GM23338 (cell line): Measurements from ENCODE around the gene TARP.

Experiments used
- ATAC-seq: fragments of 200-7000 bp; cut with Tn5 transposase; 3 replicates; pipeline ENCODE4 v1.9.1; 2020
- DNase-seq: peaks from one replicate; pipeline ENCODE4 v3.0.0-alpha.2; 2015; ENCODE audit warnings: low spot score
- H2AFZ ChIP-seq: fragments of 200-600 bp; sonication (generic); 2 replicates; pipeline ENCODE4 v1.8.0; 2016; ENCODE audit warnings: antibody characterized with exemption, mild to moderate bottlenecking, moderate library complexity
- H3F3A ChIP-seq: fragments of 200-600 bp; sonication (generic); replicated peaks from 2 replicates; pipeline ENCODE4 v1.8.0; 2017; ENCODE audit warnings: antibody characterized with exemption, mixed run types, low read depth
- H3K27ac ChIP-seq: fragments of 200-600 bp; sonication (generic); 2 replicates; pipeline ENCODE4 v1.6.1; 2016; ENCODE audit warnings: low read depth
- H3K27me3 ChIP-seq: fragments of 200-600 bp; sonication (generic); 2 replicates; pipeline ENCODE4 v1.8.0; 2016; ENCODE audit warnings: mild to moderate bottlenecking, mixed run types, moderate library complexity; ENCODE audit not compliant: insufficient read depth
- H3K36me3 ChIP-seq: fragments of 200-600 bp; sonication (generic); 2 replicates; pipeline ENCODE4 v1.8.0; 2016; ENCODE audit warnings: mild to moderate bottlenecking; ENCODE audit not compliant: insufficient read depth
- H3K4me1 ChIP-seq: fragments of 200-600 bp; sonication (generic); 2 replicates; pipeline ENCODE4 v1.8.0; 2016; ENCODE audit warnings: mild to moderate bottlenecking, moderate library complexity; ENCODE audit not compliant: insufficient read depth
- H3K4me2 ChIP-seq: fragments of 200-600 bp; sonication (generic); 2 replicates; pipeline ENCODE4 v1.7.1; 2017; ENCODE audit warnings: mixed run types
- H3K4me3 ChIP-seq: fragments of 200-600 bp; sonication (generic); 2 replicates; pipeline ENCODE4 v1.6.1; 2016; ENCODE audit warnings: mixed run types
- H3K79me2 ChIP-seq: fragments of 200-600 bp; sonication (generic); replicated peaks from 2 replicates; pipeline ENCODE4 v1.8.0; 2017; ENCODE audit warnings: mild to moderate bottlenecking; ENCODE audit not compliant: insufficient read depth
- H3K9me2 ChIP-seq: fragments of 200-600 bp; sonication (generic); 2 replicates; pipeline ENCODE4 v1.8.0; 2017; ENCODE audit not compliant: insufficient read depth
- H4K20me1 ChIP-seq: fragments of 200-600 bp; sonication (generic); replicated peaks from 2 replicates; pipeline ENCODE4 v1.8.0; 2017; ENCODE audit warnings: mild to moderate bottlenecking; ENCODE audit not compliant: insufficient read depth
- H3K27ac Mint-ChIP-seq: 2 replicates; pipeline ENCODE4 v1.8.0; 2020; ENCODE audit warnings: inconsistent platforms, mild to moderate bottlenecking, moderate library complexity, mixed read lengths
- H3K27me3 Mint-ChIP-seq: 3 replicates; pipeline ENCODE4 v1.8.0; 2022; ENCODE audit warnings: low read depth, mild to moderate bottlenecking, moderate library complexity, mixed read lengths, inconsistent platforms; ENCODE audit not compliant: insufficient read depth, poor library complexity
- H3K36me3 Mint-ChIP-seq: 3 replicates; pipeline ENCODE4 v1.8.0; 2021; ENCODE audit warnings: low read depth, mild to moderate bottlenecking, inconsistent platforms, moderate library complexity, mixed read lengths
- H3K4me1 Mint-ChIP-seq: 3 replicates; pipeline ENCODE4 v1.8.0; 2020; ENCODE audit warnings: mild to moderate bottlenecking, inconsistent platforms, mixed read lengths
- H3K4me3 Mint-ChIP-seq: 3 replicates; pipeline ENCODE4 v1.8.0; 2021; ENCODE audit warnings: moderate library complexity, mild to moderate bottlenecking, inconsistent platforms, mixed read lengths
- H3K9me3 Mint-ChIP-seq: 3 replicates; pipeline ENCODE4 v1.8.0; 2020; ENCODE audit warnings: moderate library complexity, mild to moderate bottlenecking, inconsistent platforms, mixed read lengths
- CREB1 ChIP-seq: fragments of 250-450 bp; sonication (Bioruptor Pico); IDR thresholded peaks from 2 replicates; pipeline ENCODE4 v1.5.0; 2020; ENCODE audit warnings: low read depth, mild to moderate bottlenecking, moderate library complexity
- EZH2 ChIP-seq: fragments of 200-600 bp; sonication (generic); IDR thresholded peaks from one replicate; pipeline ENCODE4 v1.8.0; 2017; ENCODE audit warnings: antibody characterized with exemption, mild to moderate bottlenecking, low read depth; ENCODE audit not compliant: unreplicated experiment
- STAT1 ChIP-seq: IDR thresholded peaks from one replicate; pipeline ENCODE4 v1.6.1; 2016; ENCODE audit warnings: antibody characterized with exemption; ENCODE audit not compliant: unreplicated experiment
- ZNF114 ChIP-seq: fragments of 250-450 bp; sonication (Bioruptor Pico); IDR thresholded peaks from 2 replicates; pipeline ENCODE4 v1.5.0; 2020; ENCODE audit warnings: mild to moderate bottlenecking, moderate library complexity
- ZNF331 ChIP-seq: fragments of 250-450 bp; sonication (Bioruptor Pico); IDR thresholded peaks from 2 replicates; pipeline ENCODE4 v1.5.0; 2020; ENCODE audit warnings: low read depth, mild to moderate bottlenecking, moderate library complexity
- TF ChIP-seq, protein P1 (sequence below), 2 experiments: fragments of 200-600 bp in 1 of 2; sonication (generic) in 1 of 2; conservative IDR thresholded peaks; 2 replicates each; pipeline versions ENCODE4 v1.5.1 to v1.6.1; 2016 to 2017; ENCODE audit warnings: antibody characterized with exemption in 2 of 2, low read depth in 2 of 2, mild to moderate bottlenecking in 2 of 2, moderate library complexity in 1 of 2
- TF ChIP-seq, protein P2 (sequence below): fragments of 250-450 bp; sonication (Bioruptor Pico); IDR thresholded peaks from 2 replicates; pipeline ENCODE4 v1.5.0; 2020; ENCODE audit warnings: mild to moderate bottlenecking, moderate library complexity

TARP gene

DNA sequence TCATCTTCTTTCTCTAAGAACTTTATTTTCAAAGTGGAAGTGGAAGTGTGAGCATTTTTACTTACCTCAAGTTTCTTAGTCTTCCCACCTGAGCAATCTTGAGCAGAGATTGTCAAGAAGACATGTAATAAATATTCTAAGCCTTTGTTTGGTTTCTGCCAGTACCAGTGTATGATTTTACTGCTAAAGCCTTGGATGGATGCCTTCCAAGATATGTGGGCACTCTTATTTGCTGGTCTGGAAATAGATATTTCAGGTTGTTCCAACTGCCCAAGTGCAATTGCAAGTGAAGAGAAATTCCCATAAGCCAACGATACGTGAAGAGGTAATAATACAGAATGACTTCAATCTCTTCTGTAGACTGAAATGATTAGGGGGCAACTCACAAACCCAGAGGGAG is 18.2 kb upstream of the TARP start (continued):
- TF ChIP-seq, protein P1, sequence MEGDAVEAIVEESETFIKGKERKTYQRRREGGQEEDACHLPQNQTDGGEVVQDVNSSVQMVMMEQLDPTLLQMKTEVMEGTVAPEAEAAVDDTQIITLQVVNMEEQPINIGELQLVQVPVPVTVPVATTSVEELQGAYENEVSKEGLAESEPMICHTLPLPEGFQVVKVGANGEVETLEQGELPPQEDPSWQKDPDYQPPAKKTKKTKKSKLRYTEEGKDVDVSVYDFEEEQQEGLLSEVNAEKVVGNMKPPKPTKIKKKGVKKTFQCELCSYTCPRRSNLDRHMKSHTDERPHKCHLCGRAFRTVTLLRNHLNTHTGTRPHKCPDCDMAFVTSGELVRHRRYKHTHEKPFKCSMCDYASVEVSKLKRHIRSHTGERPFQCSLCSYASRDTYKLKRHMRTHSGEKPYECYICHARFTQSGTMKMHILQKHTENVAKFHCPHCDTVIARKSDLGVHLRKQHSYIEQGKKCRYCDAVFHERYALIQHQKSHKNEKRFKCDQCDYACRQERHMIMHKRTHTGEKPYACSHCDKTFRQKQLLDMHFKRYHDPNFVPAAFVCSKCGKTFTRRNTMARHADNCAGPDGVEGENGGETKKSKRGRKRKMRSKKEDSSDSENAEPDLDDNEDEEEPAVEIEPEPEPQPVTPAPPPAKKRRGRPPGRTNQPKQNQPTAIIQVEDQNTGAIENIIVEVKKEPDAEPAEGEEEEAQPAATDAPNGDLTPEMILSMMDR (conservative IDR thresholded peaks at IDR 0.05; ENCODE audit: low read depth in 2 of 2): no peak
- TF ChIP-seq CREB1 (CRISPR knock-in tag) (no peak), ZNF331 (no peak), EZH2 (no peak), STAT1 (no peak)
- TF ChIP-seq, protein P2, sequence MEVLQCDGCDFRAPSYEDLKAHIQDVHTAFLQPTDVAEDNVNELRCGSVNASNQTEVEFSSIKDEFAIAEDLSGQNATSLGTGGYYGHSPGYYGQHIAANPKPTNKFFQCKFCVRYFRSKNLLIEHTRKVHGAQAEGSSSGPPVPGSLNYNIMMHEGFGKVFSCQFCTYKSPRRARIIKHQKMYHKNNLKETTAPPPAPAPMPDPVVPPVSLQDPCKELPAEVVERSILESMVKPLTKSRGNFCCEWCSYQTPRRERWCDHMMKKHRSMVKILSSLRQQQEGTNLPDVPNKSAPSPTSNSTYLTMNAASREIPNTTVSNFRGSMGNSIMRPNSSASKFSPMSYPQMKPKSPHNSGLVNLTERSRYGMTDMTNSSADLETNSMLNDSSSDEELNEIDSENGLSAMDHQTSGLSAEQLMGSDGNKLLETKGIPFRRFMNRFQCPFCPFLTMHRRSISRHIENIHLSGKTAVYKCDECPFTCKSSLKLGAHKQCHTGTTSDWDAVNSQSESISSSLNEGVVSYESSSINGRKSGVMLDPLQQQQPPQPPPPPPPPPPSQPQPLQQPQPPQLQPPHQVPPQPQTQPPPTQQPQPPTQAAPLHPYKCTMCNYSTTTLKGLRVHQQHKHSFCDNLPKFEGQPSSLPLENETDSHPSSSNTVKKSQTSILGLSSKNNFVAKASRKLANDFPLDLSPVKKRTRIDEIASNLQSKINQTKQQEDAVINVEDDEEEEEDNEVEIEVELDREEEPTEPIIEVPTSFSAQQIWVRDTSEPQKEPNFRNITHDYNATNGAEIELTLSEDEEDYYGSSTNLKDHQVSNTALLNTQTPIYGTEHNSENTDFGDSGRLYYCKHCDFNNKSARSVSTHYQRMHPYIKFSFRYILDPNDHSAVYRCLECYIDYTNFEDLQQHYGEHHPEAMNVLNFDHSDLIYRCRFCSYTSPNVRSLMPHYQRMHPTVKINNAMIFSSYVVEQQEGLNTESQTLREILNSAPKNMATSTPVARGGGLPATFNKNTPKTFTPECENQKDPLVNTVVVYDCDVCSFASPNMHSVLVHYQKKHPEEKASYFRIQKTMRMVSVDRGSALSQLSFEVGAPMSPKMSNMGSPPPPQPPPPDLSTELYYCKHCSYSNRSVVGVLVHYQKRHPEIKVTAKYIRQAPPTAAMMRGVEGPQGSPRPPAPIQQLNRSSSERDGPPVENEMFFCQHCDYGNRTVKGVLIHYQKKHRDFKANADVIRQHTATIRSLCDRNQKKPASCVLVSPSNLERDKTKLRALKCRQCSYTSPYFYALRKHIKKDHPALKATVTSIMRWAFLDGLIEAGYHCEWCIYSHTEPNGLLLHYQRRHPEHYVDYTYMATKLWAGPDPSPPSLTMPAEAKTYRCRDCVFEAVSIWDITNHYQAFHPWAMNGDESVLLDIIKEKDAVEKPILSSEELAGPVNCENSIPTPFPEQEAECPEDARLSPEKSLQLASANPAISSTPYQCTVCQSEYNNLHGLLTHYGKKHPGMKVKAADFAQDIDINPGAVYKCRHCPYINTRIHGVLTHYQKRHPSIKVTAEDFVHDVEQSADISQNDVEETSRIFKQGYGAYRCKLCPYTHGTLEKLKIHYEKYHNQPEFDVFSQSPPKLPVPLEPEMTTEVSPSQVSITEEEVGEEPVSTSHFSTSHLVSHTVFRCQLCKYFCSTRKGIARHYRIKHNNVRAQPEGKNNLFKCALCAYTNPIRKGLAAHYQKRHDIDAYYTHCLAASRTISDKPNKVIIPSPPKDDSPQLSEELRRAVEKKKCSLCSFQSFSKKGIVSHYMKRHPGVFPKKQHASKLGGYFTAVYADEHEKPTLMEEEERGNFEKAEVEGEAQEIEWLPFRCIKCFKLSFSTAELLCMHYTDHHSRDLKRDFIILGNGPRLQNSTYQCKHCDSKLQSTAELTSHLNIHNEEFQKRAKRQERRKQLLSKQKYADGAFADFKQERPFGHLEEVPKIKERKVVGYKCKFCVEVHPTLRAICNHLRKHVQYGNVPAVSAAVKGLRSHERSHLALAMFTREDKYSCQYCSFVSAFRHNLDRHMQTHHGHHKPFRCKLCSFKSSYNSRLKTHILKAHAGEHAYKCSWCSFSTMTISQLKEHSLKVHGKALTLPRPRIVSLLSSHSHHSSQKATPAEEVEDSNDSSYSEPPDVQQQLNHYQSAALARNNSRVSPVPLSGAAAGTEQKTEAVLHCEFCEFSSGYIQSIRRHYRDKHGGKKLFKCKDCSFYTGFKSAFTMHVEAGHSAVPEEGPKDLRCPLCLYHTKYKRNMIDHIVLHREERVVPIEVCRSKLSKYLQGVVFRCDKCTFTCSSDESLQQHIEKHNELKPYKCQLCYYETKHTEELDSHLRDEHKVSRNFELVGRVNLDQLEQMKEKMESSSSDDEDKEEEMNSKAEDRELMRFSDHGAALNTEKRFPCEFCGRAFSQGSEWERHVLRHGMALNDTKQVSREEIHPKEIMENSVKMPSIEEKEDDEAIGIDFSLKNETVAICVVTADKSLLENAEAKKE (CRISPR knock-in tag): no peak

DNA sequence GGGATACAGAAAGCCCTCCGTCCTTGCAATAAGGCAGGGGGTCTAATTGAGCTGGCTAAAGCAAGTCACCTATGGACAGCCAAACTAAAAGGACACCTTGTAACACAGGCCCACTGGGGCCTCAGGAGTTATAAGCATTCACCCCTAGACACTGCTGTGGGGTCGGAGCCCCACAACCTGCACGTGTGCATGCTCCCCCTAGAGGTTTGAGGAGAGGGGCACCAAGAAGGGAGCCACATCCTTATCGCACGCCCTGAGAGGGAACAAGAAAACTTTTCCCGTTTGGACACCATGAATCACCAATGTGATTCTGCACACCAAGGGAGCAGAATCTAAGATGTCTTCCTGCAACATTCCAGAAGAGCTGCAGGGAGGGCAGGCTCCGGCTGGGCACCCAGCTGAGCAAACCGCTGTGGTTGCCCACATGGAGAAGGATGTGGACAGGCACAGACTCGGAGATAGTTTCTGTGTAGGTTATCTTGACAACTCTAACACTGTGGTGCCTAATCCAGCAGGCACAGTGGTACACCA is 17.7 kb upstream of the TARP start:
- Mint-ChIP-seq H3K4me1 (no peaks in the 10 kb centered on the region), H3K4me3 (no peak overlapping the region), H3K9me3 (no peaks in the 10 kb centered on the region), H3K27ac (no peak overlapping the region), H3K27me3 (no peaks in the 10 kb centered on the region), H3K36me3 (no peaks in the 10 kb centered on the region)
- Histone ChIP-seq H3K4me1 (no peaks in the 10 kb centered on the region), H4K20me1 (no peaks in the 10 kb centered on the region), H3K27ac (no peak overlapping the region), H3K36me3 (no peaks in the 10 kb centered on the region), H3K9me2 (no peaks in the 10 kb centered on the region), H3K4me2 (no peak overlapping the region), H3F3A (no peaks in the 10 kb centered on the region), H3K4me3 (no peak overlapping the region), H3K79me2 (no peaks in the 10 kb centered on the region), H2AFZ (peak overlapping the region; percentile 66), H3K27me3 (no peaks in the 10 kb centered on the region)
- ATAC-seq: peak; percentile 80
- TF ChIP-seq, protein P1 (conservative IDR thresholded peaks at IDR 0.05; ENCODE audit: low read depth in 2 of 2): peak; percentile 55 to 68
- no peak for TF ChIP-seq ZNF114 (CRISPR knock-in tag)
- peak; percentile 42 for DNase-seq
